ENCODE data around the gene ATP6V1F. TPM values are rescaled to one million over a fixed set of nuclear protein-coding genes. Genes with fewer than 3 reads are reported as not detected.

Gene ATP6V1F
- polyA plus RNA-seq, 3 donors: 327 to 593 (median 511) TPM

GRCh38 chr7:128891110-128891941 lies 28.7 kb downstream of the ATP6V1F start:
- intact Hi-C loops (cut with micrococcal nuclease): no loop called here
- Histone ChIP-seq H3K9me3 (replicated peaks in 1 of 2; ENCODE audit: control insufficient read depth in 1 of 2, insufficient read depth in 1 of 2, low read length in 2 of 2) (no peaks in the 10 kb centered on the region), H2AFZ (ENCODE audit: insufficient read depth, low read depth, low read length, poor library complexity, severe bottlenecking) (peak overlapping the region; percentile 73), H3K9ac (ENCODE audit: insufficient read depth, low read length, poor library complexity, severe bottlenecking) (peak overlapping the region; percentile 51), H3K36me3 (replicated peaks in 1 of 2; ENCODE audit: control insufficient read depth in 1 of 2, insufficient read depth in 2 of 2, low read length in 2 of 2) (no peaks in the 10 kb centered on the region), H3K27ac (ENCODE audit: low read depth in 1 of 2, low read length in 2 of 2) (no peak overlapping the region), H3K79me2 (ENCODE audit: insufficient read depth, low read length) (no peaks in the 10 kb centered on the region), H4K20me1 (ENCODE audit: insufficient read depth, low read length) (no peaks in the 10 kb centered on the region), H3K27me3 (ENCODE audit: control insufficient read depth in 2 of 2, insufficient read depth in 2 of 2, low read length in 2 of 2) (peaks cover 11 to 36% of the 10 kb centered on the region in 2 donors), H3K4me1 (ENCODE audit: control insufficient read depth in 1 of 2, insufficient read depth in 2 of 2, low read length in 2 of 2) (peaks cover 5 to 8% of the 10 kb centered on the region in 2 donors), H3K4me2 (replicated peaks; ENCODE audit: extremely low read depth, low read length, poor library complexity, severe bottlenecking) (peak overlapping the region; percentile 61), H3K4me3 (replicated peaks in 1 of 3; ENCODE audit: low read depth in 2 of 3, low read length in 3 of 3) (peak overlapping the region in 1 of 3 experiments; percentile 64)
- Mint-ChIP-seq H3K27me3 (ENCODE audit: low read depth in 3 of 3) (peaks cover 22 to 39% (median 30%) of the 10 kb centered on the region in 3 donors), H3K27ac (no peak overlapping the region), H3K9me3 (peaks cover 0 to 5% (median 2%) of the 10 kb centered on the region in 7 donors), H3K36me3 (peaks cover 0 to 2% of the 10 kb centered on the region in 2 donors), H3K4me1 (no peaks in the 10 kb centered on the region), H3K4me3 (peak overlapping the region in 1 of 2 donors; percentile 49)
- TF ChIP-seq, protein P1, sequence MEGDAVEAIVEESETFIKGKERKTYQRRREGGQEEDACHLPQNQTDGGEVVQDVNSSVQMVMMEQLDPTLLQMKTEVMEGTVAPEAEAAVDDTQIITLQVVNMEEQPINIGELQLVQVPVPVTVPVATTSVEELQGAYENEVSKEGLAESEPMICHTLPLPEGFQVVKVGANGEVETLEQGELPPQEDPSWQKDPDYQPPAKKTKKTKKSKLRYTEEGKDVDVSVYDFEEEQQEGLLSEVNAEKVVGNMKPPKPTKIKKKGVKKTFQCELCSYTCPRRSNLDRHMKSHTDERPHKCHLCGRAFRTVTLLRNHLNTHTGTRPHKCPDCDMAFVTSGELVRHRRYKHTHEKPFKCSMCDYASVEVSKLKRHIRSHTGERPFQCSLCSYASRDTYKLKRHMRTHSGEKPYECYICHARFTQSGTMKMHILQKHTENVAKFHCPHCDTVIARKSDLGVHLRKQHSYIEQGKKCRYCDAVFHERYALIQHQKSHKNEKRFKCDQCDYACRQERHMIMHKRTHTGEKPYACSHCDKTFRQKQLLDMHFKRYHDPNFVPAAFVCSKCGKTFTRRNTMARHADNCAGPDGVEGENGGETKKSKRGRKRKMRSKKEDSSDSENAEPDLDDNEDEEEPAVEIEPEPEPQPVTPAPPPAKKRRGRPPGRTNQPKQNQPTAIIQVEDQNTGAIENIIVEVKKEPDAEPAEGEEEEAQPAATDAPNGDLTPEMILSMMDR (IDR thresholded peaks at IDR 0.05): no peak
- 43% methylated on average over 14 of the region's 41 CpGs for WGBS (ENCODE audit: insufficient coverage)
- no peak for DNase-seq

DNA sequence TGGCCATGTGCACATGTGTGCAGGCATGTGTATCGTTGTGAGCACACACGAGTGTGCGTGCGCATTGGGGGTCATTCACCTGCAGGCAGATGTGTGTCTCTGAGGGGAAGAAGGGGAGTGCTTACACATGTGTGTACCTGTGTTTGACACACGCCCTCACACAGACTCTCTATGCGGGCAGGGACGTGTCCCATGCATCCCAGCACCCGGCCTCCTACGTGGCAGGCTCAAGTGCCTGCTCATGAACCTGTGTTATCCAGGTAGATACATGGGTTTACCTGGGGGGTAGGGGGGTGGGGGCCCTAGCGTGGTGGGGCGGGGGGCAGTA lies 29.2 kb downstream of the ATP6V1F start:
- DNase-seq: no peak
- Histone ChIP-seq H3K4me3 (replicated peaks in 1 of 3; ENCODE audit: low read depth in 2 of 3, low read length in 3 of 3) (no peak overlapping the region), H3K27me3 (ENCODE audit: control insufficient read depth in 2 of 2, insufficient read depth in 2 of 2, low read length in 2 of 2) (peaks cover 11 to 36% of the 10 kb centered on the region in 2 donors), H3K4me2 (replicated peaks; ENCODE audit: extremely low read depth, low read length, poor library complexity, severe bottlenecking) (no peak overlapping the region), H3K9me3 (replicated peaks in 1 of 2; ENCODE audit: control insufficient read depth in 1 of 2, insufficient read depth in 1 of 2, low read length in 2 of 2) (no peaks in the 10 kb centered on the region), H3K79me2 (ENCODE audit: insufficient read depth, low read length) (no peaks in the 10 kb centered on the region), H4K20me1 (ENCODE audit: insufficient read depth, low read length) (no peaks in the 10 kb centered on the region), H2AFZ (ENCODE audit: insufficient read depth, low read depth, low read length, poor library complexity, severe bottlenecking) (no peak overlapping the region), H3K9ac (ENCODE audit: insufficient read depth, low read length, poor library complexity, severe bottlenecking) (no peak overlapping the region), H3K36me3 (replicated peaks in 1 of 2; ENCODE audit: control insufficient read depth in 1 of 2, insufficient read depth in 2 of 2, low read length in 2 of 2) (no peaks in the 10 kb centered on the region), H3K27ac (ENCODE audit: low read depth in 1 of 2, low read length in 2 of 2) (no peak overlapping the region), H3K4me1 (ENCODE audit: control insufficient read depth in 1 of 2, insufficient read depth in 2 of 2, low read length in 2 of 2) (peaks cover 5 to 8% of the 10 kb centered on the region in 2 donors)
- TF ChIP-seq, protein P1 (IDR thresholded peaks at IDR 0.05): no peak
- peaks cover 0 to 2% of the 10 kb centered on the region in 2 donors for H3K36me3 Mint-ChIP-seq
- H3K27ac Mint-ChIP-seq: no peak overlapping the region
- H3K4me1 Mint-ChIP-seq: no peaks in the 10 kb centered on the region
- peaks cover 22 to 39% (median 30%) of the 10 kb centered on the region in 3 donors for H3K27me3 Mint-ChIP-seq (ENCODE audit: low read depth in 3 of 3)
- peak overlapping the region in 1 of 2 donors; percentile 49 for H3K4me3 Mint-ChIP-seq
- peaks cover 0 to 10% (median 2%) of the 10 kb centered on the region in 7 donors for H3K9me3 Mint-ChIP-seq
- 86% methylated on average over 2 of the region's 11 CpGs for WGBS (ENCODE audit: insufficient coverage)
- intact Hi-C loops (cut with micrococcal nuclease): no loop called here

Data from CD14-positive monocyte (primary cell).